WTC11 (cell line): ENCODE measurements around the gene CRISP2. TPM values are rescaled to one million over a fixed set of nuclear protein-coding genes. Genes with fewer than 3 reads are reported as not detected.

ENCODE experiments used
- ATAC-seq: fragments of 200-7000 bp; cut with Tn5 transposase; 2 replicates; pipeline ENCODE4 v1.10.0; 2021; ENCODE audit warnings: mild to moderate bottlenecking, moderate library complexity
- CTCF ChIA-PET: fragments of 300-600 bp; sonication (Branson Sonifier 250); formaldehyde crosslinking; loops from one replicate; lab custom pipeline; 2021; ENCODE audit warnings: antibody characterized with exemption; lab: Charles Lee
- POLR2A ChIA-PET: fragments of 350-600 bp; sonication (Branson Sonifier 250); formaldehyde crosslinking; loops from one replicate; lab custom pipeline; 2021; ENCODE audit warnings: antibody characterized with exemption; lab: Charles Lee
- DNase-seq: peaks from one replicate; pipeline ENCODE4 v3.0.0; 2021; ENCODE audit warnings: low spot score
- H3K27ac Mint-ChIP-seq: 2 replicates; pipeline ENCODE4 v1.8.0; 2021; ENCODE audit warnings: mixed read lengths
- H3K27me3 Mint-ChIP-seq: 2 replicates; pipeline ENCODE4 v1.8.0; 2021; ENCODE audit warnings: low read depth, mild to moderate bottlenecking, moderate library complexity, mixed read lengths
- H3K36me3 Mint-ChIP-seq: 2 replicates; pipeline ENCODE4 v1.8.0; 2021; ENCODE audit warnings: mixed read lengths
- H3K4me1 Mint-ChIP-seq: 2 replicates; pipeline ENCODE4 v1.8.0; 2022; ENCODE audit warnings: mixed read lengths
- H3K4me3 Mint-ChIP-seq: 2 replicates; pipeline ENCODE4 v1.8.0; 2021; ENCODE audit warnings: mild to moderate bottlenecking, moderate library complexity, mixed read lengths
- H3K9me3 Mint-ChIP-seq: 2 replicates; pipeline ENCODE4 v1.8.0; 2021; ENCODE audit warnings: mixed read lengths
- NFYB ChIP-seq: sonication (generic); formaldehyde crosslinking; conservative IDR thresholded peaks from 2 replicates; pipeline ENCODE4 v1.8.0; 2022; ENCODE audit warnings: low read depth, missing genetic modification reagents
- NR3C1 ChIP-seq: sonication (generic); formaldehyde crosslinking; conservative IDR thresholded peaks from 2 replicates; pipeline ENCODE4 v1.8.1; 2023; ENCODE audit warnings: low read depth, mild to moderate bottlenecking, missing genetic modification reagents
- total RNA-seq: library from RNA; stranded (reverse); gene quantifications from 3 replicates; pipeline ENCODE4 v1.2.3, GENCODE V29; 2021
- TF ChIP-seq, protein P1 (sequence below): sonication (generic); formaldehyde crosslinking; IDR thresholded peaks from 2 replicates; pipeline ENCODE4 v1.8.1; 2023; ENCODE audit warnings: mild to moderate bottlenecking, missing genetic modification reagents
- TF ChIP-seq, protein P2 (sequence below): sonication (generic); formaldehyde crosslinking; IDR thresholded peaks from 2 replicates; pipeline ENCODE4 v1.8.1; 2023; ENCODE audit warnings: mild to moderate bottlenecking, missing genetic modification reagents, borderline replicate concordance
- TF ChIP-seq, protein P3 (sequence below): fragments of 250-450 bp; sonication (Bioruptor Pico); IDR thresholded peaks from 2 replicates; pipeline ENCODE4 v2.1.2; 2022; ENCODE audit warnings: mild to moderate bottlenecking, moderate library complexity
- TF ChIP-seq, protein P4 (sequence below): sonication (generic); formaldehyde crosslinking; IDR thresholded peaks from 2 replicates; pipeline ENCODE4 v1.8.1; 2022; ENCODE audit warnings: mild to moderate bottlenecking, missing genetic modification reagents, moderate library complexity, borderline replicate concordance
- TF ChIP-seq, protein P5 (sequence below): fragments of 250-450 bp; sonication (Bioruptor Pico); conservative IDR thresholded peaks from 2 replicates; pipeline ENCODE4 v1.9.0; 2021; ENCODE audit warnings: mild to moderate bottlenecking
- TF ChIP-seq, protein P6 (sequence below): sonication (generic); formaldehyde crosslinking; IDR thresholded peaks from 2 replicates; pipeline ENCODE4 v1.8.1; 2022; ENCODE audit warnings: missing genetic modification reagents, borderline replicate concordance
- TF ChIP-seq, protein P7 (sequence below): fragments of 250-450 bp; sonication (Bioruptor Pico); IDR thresholded peaks from 2 replicates; pipeline ENCODE4 v1.9.0; 2021; ENCODE audit warnings: mild to moderate bottlenecking, borderline replicate concordance
- TF ChIP-seq, protein P8 (sequence below): fragments of 250-450 bp; sonication (Bioruptor Pico); IDR thresholded peaks from 2 replicates; pipeline ENCODE4 v1.9.0; 2021; ENCODE audit warnings: mild to moderate bottlenecking

The CRISP2 gene
- total RNA-seq, 1 experiment from 2014 or later = not detected

DNA sequence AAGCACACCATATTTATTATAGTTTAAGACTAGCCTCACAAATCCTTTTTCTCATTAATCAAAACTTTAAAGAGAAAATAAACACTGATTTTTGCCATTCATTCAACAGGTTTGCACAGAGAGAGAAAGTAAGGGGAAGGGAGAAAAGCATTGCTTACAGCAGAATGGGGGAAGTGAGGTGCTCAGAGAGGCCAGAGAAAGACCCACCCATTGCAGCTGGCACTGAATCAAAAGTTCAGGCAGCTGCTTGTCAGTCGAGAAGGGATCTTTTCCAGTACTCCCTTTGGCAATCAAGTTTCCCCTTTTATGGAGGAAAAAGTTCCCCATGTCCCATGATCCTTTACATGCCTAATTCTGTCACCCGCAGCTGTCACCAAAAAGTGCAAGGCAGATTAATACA is 8.0 kb upstream of the CRISP2 start:
- Mint-ChIP-seq H3K36me3 (peaks cover 33% of the 10 kb centered on the region), H3K27me3 (no peaks in the 10 kb centered on the region), H3K4me1 (no peaks in the 10 kb centered on the region), H3K4me3 (no peak overlapping the region), H3K27ac (no peak overlapping the region), H3K9me3 (peaks cover 59% of the 10 kb centered on the region)
- ChIA-PET CTCF (no interaction called here), POLR2A (no interaction called here)
- no peak for DNase-seq
- no peak for ATAC-seq
- TF ChIP-seq, protein P1, sequence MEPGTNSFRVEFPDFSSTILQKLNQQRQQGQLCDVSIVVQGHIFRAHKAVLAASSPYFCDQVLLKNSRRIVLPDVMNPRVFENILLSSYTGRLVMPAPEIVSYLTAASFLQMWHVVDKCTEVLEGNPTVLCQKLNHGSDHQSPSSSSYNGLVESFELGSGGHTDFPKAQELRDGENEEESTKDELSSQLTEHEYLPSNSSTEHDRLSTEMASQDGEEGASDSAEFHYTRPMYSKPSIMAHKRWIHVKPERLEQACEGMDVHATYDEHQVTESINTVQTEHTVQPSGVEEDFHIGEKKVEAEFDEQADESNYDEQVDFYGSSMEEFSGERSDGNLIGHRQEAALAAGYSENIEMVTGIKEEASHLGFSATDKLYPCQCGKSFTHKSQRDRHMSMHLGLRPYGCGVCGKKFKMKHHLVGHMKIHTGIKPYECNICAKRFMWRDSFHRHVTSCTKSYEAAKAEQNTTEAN (CRISPR knock-in tag) = no peak
- TF ChIP-seq, protein P2, sequence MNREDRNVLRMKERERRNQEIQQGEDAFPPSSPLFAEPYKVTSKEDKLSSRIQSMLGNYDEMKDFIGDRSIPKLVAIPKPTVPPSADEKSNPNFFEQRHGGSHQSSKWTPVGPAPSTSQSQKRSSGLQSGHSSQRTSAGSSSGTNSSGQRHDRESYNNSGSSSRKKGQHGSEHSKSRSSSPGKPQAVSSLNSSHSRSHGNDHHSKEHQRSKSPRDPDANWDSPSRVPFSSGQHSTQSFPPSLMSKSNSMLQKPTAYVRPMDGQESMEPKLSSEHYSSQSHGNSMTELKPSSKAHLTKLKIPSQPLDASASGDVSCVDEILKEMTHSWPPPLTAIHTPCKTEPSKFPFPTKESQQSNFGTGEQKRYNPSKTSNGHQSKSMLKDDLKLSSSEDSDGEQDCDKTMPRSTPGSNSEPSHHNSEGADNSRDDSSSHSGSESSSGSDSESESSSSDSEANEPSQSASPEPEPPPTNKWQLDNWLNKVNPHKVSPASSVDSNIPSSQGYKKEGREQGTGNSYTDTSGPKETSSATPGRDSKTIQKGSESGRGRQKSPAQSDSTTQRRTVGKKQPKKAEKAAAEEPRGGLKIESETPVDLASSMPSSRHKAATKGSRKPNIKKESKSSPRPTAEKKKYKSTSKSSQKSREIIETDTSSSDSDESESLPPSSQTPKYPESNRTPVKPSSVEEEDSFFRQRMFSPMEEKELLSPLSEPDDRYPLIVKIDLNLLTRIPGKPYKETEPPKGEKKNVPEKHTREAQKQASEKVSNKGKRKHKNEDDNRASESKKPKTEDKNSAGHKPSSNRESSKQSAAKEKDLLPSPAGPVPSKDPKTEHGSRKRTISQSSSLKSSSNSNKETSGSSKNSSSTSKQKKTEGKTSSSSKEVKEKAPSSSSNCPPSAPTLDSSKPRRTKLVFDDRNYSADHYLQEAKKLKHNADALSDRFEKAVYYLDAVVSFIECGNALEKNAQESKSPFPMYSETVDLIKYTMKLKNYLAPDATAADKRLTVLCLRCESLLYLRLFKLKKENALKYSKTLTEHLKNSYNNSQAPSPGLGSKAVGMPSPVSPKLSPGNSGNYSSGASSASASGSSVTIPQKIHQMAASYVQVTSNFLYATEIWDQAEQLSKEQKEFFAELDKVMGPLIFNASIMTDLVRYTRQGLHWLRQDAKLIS (CRISPR knock-in tag) = no peak
- TF ChIP-seq NR3C1 = no peak
- TF ChIP-seq, protein P3, sequence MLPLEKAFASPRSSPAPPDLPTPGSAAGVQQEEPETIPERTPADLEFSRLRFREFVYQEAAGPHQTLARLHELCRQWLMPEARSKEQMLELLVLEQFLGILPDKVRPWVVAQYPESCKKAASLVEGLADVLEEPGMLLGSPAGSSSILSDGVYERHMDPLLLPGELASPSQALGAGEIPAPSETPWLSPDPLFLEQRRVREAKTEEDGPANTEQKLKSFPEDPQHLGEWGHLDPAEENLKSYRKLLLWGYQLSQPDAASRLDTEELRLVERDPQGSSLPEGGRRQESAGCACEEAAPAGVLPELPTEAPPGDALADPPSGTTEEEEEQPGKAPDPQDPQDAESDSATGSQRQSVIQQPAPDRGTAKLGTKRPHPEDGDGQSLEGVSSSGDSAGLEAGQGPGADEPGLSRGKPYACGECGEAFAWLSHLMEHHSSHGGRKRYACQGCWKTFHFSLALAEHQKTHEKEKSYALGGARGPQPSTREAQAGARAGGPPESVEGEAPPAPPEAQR (CRISPR knock-in tag) = no peak
- TF ChIP-seq, protein P4, sequence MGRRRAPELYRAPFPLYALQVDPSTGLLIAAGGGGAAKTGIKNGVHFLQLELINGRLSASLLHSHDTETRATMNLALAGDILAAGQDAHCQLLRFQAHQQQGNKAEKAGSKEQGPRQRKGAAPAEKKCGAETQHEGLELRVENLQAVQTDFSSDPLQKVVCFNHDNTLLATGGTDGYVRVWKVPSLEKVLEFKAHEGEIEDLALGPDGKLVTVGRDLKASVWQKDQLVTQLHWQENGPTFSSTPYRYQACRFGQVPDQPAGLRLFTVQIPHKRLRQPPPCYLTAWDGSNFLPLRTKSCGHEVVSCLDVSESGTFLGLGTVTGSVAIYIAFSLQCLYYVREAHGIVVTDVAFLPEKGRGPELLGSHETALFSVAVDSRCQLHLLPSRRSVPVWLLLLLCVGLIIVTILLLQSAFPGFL (CRISPR knock-in tag) = no peak
- TF ChIP-seq, protein P5, sequence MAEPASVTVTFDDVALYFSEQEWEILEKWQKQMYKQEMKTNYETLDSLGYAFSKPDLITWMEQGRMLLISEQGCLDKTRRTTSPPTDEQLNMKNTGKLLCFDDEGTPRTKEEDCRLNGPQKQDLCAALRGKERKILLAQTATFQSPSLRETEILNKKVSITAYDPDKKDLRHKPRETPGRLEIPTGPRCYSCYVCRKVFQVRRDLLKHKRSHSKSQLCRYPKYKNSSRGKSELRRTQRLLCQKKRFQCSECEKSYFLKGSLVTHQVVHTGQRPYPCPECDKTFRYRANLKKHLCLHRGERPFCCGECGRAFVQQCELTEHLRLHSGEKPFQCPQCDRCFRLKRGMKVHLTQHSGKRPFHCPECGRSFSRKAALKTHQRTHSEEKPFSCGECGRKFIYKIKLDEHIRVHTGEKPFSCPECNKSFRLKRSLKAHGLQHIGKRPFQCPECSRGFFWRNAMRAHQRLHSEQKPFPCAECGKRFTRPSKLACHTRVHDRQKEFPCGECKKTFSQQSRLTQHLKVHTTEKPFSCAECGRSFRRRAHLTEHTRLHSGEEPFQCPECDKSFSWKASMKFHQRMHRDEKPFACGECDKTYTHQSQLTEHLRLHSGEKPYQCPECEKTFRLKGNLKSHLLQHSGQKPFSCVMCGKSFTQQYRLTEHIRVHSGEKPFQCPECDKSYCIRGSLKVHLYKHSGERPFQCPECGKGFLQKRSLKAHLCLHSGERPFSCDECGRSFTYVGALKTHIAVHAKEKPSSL (CRISPR knock-in tag) = no peak
- TF ChIP-seq, all 79 proteins: peak for 0

DNA sequence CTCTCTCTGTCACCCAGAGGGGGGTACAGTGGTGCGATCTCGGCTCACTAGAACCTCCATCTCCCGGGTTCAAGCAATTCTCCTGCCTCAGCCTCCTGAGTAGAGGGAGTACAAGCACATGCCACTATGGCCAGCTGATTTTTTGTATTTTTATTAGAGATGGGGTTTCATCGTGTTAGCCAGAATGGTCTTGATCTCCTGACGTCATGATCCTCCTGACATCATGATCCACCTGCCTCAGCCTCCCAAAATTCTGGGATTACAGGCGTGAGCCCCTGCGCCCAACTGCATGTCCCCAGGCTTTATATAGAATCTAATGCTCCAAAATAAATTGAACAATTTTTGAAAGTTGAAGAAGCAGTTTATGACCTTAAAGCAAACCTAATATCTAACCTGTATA is 7.0 kb upstream of the CRISP2 start:
- ATAC-seq = no peak
- H3K36me3 Mint-ChIP-seq = peaks cover 33% of the 10 kb centered on the region
- H3K4me3 Mint-ChIP-seq = no peak overlapping the region
- ChIA-PET POLR2A (no interaction called here), CTCF (no interaction called here)
- no peaks in the 10 kb centered on the region for H3K27me3 Mint-ChIP-seq
- no peak overlapping the region for H3K27ac Mint-ChIP-seq
- H3K4me1 Mint-ChIP-seq = no peaks in the 10 kb centered on the region
- peaks cover 62% of the 10 kb centered on the region for H3K9me3 Mint-ChIP-seq
- no peak for DNase-seq
- TF ChIP-seq, protein P6, sequence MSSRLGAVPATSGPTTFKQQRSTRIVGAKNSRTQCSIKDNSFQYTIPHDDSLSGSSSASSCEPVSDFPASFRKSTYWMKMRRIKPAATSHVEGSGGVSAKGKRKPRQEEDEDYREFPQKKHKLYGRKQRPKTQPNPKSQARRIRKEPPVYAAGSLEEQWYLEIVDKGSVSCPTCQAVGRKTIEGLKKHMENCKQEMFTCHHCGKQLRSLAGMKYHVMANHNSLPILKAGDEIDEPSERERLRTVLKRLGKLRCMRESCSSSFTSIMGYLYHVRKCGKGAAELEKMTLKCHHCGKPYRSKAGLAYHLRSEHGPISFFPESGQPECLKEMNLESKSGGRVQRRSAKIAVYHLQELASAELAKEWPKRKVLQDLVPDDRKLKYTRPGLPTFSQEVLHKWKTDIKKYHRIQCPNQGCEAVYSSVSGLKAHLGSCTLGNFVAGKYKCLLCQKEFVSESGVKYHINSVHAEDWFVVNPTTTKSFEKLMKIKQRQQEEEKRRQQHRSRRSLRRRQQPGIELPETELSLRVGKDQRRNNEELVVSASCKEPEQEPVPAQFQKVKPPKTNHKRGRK = no peak
- no peak for TF ChIP-seq NFYB
- TF ChIP-seq, protein P7, sequence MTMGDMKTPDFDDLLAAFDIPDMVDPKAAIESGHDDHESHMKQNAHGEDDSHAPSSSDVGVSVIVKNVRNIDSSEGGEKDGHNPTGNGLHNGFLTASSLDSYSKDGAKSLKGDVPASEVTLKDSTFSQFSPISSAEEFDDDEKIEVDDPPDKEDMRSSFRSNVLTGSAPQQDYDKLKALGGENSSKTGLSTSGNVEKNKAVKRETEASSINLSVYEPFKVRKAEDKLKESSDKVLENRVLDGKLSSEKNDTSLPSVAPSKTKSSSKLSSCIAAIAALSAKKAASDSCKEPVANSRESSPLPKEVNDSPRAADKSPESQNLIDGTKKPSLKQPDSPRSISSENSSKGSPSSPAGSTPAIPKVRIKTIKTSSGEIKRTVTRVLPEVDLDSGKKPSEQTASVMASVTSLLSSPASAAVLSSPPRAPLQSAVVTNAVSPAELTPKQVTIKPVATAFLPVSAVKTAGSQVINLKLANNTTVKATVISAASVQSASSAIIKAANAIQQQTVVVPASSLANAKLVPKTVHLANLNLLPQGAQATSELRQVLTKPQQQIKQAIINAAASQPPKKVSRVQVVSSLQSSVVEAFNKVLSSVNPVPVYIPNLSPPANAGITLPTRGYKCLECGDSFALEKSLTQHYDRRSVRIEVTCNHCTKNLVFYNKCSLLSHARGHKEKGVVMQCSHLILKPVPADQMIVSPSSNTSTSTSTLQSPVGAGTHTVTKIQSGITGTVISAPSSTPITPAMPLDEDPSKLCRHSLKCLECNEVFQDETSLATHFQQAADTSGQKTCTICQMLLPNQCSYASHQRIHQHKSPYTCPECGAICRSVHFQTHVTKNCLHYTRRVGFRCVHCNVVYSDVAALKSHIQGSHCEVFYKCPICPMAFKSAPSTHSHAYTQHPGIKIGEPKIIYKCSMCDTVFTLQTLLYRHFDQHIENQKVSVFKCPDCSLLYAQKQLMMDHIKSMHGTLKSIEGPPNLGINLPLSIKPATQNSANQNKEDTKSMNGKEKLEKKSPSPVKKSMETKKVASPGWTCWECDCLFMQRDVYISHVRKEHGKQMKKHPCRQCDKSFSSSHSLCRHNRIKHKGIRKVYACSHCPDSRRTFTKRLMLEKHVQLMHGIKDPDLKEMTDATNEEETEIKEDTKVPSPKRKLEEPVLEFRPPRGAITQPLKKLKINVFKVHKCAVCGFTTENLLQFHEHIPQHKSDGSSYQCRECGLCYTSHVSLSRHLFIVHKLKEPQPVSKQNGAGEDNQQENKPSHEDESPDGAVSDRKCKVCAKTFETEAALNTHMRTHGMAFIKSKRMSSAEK (CRISPR knock-in tag) = no peak
- TF ChIP-seq, protein P8, sequence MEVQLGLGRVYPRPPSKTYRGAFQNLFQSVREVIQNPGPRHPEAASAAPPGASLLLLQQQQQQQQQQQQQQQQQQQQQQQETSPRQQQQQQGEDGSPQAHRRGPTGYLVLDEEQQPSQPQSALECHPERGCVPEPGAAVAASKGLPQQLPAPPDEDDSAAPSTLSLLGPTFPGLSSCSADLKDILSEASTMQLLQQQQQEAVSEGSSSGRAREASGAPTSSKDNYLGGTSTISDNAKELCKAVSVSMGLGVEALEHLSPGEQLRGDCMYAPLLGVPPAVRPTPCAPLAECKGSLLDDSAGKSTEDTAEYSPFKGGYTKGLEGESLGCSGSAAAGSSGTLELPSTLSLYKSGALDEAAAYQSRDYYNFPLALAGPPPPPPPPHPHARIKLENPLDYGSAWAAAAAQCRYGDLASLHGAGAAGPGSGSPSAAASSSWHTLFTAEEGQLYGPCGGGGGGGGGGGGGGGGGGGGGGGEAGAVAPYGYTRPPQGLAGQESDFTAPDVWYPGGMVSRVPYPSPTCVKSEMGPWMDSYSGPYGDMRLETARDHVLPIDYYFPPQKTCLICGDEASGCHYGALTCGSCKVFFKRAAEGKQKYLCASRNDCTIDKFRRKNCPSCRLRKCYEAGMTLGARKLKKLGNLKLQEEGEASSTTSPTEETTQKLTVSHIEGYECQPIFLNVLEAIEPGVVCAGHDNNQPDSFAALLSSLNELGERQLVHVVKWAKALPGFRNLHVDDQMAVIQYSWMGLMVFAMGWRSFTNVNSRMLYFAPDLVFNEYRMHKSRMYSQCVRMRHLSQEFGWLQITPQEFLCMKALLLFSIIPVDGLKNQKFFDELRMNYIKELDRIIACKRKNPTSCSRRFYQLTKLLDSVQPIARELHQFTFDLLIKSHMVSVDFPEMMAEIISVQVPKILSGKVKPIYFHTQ (CRISPR knock-in tag) = no peak
